HG03066 (cell line): Measurements from ENCODE around the gene CHCHD4.

Source experiments
- ATAC-seq: cut with Tn5 transposase; IDR thresholded peaks from one replicate; pipeline ENCODE4 v1.9.1; 2021; ENCODE audit warnings: low read depth; ENCODE audit not compliant: unreplicated experiment

Gene CHCHD4

DNA sequence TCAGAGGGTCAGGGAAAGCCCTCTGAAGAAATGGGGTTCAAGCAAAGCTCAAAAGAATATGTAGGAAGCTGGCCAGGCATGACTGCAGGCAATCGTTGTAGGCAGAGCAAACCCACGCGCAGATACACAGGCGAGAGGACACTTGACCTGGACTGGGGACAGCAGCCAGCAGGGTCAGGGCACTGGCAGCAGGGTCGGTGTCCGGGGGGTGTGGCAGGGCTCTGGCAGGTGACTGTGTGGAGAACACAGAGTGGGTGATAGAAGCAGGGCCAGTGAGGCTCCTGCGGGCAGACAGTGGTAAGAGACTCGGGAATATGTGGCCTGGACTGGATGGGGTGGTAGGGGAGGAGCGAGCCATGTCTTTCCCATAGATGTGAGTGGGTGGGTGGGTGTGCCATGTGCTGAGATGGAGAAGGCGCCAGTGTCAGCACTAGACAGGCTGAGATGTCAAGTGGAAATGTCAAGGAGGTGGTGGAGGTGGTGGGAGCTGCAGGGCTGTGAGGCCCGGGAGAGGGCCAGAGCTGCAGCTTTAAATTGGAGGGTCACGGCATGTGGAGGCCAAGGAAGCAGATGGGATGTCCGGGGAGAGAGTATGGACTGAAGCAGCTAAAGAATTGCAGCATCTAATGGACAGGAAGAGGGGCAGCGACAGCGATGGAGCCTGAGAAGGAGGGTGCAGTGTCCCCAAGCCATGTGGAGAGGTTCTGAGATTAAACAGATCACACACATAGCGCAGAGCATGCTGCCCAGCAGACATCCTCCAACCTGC, 13.6 kb upstream of the CHCHD4 start:
- no peak for ATAC-seq

DNA sequence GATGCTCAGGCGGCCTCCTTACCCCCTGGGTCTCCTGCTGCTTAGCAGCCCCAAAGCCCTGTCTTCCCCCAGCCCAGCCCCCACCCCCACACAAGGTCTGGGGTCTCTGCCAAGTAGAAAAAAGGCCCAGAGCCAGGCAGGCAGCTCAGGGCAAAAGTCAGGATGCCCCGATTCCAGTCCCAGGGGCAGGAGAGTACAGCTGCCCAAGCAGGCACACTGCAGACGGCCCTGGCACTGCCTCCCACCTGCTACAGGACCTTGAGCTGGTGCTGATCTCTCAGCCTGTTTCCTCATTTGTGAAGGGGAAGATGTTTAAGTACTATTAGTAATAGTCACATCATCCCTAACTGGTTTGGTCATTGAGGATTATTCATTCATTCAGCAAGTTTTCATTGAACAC, 12.8 kb upstream of the CHCHD4 start:
- no peak for ATAC-seq

DNA sequence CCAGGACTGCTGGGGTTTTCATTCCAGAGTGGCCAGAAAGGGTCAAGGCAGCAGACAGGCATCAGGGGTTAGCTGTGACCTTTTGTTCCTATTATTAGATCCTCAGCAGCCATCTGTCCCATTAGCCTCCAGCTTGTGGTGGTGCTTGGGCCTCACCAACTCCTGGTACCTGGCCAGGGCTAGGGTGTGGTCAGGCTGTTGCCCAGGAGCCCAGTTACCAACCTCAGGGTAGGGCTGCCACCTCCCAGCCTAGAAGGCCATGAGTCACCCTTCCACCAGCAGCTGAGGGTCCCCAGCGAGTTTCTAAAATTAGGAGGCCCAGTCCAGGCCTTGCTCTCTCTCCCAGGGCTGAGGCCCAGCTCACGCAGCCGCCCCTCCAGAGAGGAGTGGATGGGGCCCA, 12.3 kb upstream of the CHCHD4 start:
- no peak for ATAC-seq

- ATAC-seq = no peak
These were observed 10.9 kb upstream of the CHCHD4 start for GRCh38 chr3:14135581-14135980.

GRCh38 chr3:14134291-14134690, 9.6 kb upstream of the CHCHD4 start:
- no peak for ATAC-seq

- ATAC-seq = no peak
These were observed 9.2 kb upstream of the CHCHD4 start for GRCh38 chr3:14133876-14134275.

- no peak for ATAC-seq
These were observed 8.6 kb upstream of the CHCHD4 start for GRCh38 chr3:14133188-14133800.

DNA sequence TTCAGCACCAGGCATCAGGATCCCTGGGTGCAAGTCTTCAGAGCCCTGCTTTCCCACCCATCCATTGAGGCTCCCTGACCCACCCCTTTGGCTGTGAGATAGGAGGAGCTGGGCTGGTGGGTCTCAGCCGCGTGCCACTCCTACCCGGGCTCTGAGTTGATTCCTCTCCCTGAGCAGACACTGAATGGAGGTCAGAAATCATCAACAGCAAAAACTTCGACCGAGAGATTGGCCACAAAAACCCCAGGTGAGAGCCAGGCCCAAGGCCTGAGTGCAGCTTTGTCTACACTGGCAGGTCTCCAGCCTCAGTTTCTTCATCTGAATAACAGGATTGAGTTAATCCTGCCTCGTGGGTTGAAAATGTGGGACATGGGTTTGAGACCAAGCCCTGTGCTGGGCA, 8.0 kb upstream of the CHCHD4 start:
- no peak for ATAC-seq

DNA sequence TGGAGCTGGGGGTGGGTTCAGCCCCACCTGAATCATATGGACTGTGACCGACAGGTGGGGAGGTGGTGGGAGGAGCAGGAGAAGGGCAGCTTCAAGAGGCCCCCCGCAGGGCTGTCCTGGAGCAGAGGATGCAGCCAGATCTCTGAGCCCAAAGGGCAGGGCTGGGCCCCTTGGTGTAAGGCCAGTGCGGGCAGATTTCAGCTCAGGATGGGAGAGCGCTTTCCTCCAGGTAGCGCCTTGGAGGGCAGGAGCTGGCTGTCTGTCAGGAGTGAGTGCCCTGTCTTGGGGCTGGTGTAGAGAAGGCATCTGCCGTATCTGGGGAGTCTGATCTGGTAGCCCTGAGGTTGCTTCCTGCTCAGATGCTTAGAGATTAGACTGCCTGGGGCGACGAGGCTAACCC, 7.5 kb upstream of the CHCHD4 start:
- ATAC-seq = no peak

DNA sequence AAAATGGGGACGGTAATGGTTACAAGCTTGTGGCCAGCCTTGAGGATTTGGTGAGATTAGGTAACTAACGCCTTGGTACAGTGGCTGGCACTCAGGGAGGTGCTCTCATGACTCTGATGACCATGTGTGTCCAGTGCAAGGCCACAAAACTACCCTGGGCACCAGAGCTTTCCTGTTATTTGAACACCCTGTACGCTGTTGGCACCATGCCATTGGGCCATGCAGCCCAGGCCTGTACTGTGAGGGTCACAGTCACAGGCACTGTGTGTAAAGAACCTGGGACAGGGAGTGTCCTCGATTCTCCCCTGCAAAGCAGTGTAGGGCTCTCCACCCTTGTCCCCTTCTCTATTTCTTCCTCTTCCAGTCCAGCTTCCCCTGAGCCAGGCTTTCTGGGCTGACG, 6.5 kb upstream of the CHCHD4 start:
- ATAC-seq = no peak

DNA sequence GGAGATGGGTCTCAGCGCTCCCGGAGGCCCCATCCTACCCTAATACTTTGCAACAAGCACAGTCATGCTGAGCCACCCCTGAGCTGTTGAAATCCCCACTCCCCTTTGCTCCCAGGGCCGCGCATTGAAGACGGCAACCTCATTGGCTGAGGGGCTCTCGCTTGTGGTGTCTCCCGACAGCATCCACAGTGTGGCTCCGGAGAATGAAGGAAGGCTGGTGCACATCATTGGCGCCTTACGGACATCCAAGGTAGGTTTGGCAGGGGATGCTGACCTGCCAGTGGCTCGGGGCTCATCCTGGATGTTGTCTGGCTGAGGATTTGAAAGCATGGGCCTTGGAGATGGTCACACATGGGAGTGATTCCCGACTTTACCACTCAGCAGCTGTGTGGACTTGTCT, 6.0 kb upstream of the CHCHD4 start:
- ATAC-seq = no peak

DNA sequence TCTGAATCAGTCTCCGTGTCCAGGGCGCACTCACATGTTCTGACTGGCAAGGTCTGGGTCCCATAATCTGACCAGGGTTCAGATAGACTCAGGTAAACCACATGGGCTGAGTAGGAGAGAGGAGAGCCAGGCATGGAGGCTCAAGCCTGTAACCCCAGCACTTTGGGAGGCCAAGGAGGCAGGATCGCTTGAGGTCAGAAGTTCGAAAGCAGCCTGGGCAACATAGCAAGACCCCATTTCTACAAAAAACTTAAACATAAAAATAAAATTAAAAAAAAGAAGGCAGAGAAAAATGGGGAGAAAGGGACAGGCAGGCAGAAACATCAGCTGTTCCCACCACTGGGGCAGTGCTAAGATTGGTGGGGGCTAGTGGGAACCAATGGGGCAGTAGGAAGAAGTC, 5.6 kb upstream of the CHCHD4 start:
- ATAC-seq = no peak

DNA sequence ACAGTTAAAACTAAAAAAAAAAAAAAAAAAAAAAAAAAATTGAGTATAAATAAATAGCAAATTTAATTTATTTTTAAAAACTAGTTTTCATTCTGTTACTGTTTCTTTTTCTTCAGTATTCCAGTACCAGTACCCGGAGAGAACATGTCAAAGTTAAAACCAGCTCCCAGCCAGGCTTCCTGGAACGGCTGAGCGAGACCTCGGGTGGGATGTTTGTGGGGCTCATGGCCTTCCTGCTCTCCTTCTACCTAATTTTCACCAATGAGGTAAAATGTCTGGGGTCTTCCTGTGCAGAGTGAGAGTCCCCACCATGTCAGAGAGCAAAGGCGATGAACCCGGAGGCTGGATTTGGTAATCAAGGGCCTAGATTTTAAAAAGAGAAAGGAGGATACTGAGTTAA, 4.6 kb upstream of the CHCHD4 start:
- ATAC-seq = no peak

GRCh38 chr3:14128724-14129123, 4.1 kb upstream of the CHCHD4 start:
- no peak for ATAC-seq

DNA sequence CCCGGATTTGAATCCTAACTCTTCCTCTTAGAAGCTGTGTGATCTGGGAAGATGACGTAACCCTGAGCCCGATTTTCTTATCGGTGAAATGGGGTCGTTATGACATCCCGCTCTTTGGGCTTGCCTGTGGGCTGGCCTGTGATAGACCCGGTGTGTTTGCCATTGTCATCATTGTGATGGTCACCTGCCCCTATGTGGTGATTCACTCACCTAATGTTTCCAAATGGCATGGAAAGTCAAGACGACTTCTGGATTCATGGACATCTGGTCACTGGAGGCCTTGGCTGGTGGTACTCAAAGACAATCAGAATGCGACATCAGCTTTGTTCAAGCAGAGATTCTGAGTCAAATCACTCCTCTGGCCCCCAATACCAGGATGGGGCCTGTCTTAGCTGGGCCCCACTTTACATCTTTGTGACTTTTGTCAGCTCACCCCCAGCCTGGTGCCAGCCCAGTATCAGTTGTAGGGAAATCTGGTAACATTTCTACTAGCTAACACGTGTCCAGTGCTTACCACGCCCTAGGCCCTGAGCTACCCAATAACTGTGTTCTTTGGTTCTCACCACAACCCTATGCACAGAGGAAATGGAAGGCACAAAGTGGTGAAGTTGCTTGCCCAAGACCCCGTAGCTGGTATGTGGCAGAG, 3.0 kb upstream of the CHCHD4 start:
- no peak for ATAC-seq

GRCh38 chr3:14126887-14127505, 2.3 kb upstream of the CHCHD4 start:
- no peak for ATAC-seq

GRCh38 chr3:14126017-14126886, 1.6 kb upstream of the CHCHD4 start:
- ATAC-seq = no peak

- ATAC-seq = peak; percentile 20
These were observed 735 bp upstream of the CHCHD4 start for GRCh38 chr3:14125193-14126016.

DNA sequence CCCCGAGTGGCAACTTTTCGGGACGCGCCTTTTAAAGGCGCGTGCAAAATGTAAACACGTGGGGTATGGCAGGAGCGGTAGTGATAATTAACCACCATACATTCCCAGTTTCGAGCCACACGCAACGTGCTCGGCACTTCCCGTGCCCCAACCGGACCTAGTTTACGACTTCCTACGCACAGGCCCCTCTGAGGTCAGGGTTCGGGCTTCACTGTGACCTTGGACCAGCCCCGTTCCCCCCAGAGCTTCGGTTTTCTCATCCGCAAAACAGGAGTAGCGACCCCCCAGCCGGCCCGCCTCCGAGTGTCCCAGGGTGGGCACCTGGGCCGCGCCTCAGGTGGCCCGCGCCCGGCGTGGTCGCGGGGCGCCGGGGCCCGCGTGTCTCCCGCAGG, 451 bp downstream of the CHCHD4 start:
- peak; percentile 43 for ATAC-seq
